Ishikawa (cell line): Measurements from ENCODE around the gene PFDN2.

Source experiments
- CEBPB ChIP-seq: IDR thresholded peaks from 2 replicates; pipeline ENCODE4 v1.6.1; 2012
- CREB1 ChIP-seq: IDR thresholded peaks from 2 replicates; pipeline ENCODE4 v1.6.1; 2012; ENCODE audit warnings: low read depth
- EGR1 ChIP-seq: IDR thresholded peaks from 2 replicates; pipeline ENCODE4 v1.6.1; 2012
- EP300 ChIP-seq: IDR thresholded peaks from 2 replicates; pipeline ENCODE4 v1.6.1; 2012; ENCODE audit warnings: borderline replicate concordance
- FOXM1 ChIP-seq: IDR thresholded peaks from 2 replicates; pipeline ENCODE4 v1.6.1; 2012; ENCODE audit warnings: low read depth, borderline replicate concordance
- MAX ChIP-seq: IDR thresholded peaks from 2 replicates; pipeline ENCODE4 v1.6.1; 2012
- NFIC ChIP-seq: IDR thresholded peaks from 2 replicates; pipeline ENCODE4 v1.6.1; 2012
- RAD21 ChIP-seq: IDR thresholded peaks from 2 replicates; pipeline ENCODE4 v1.6.1; 2012; ENCODE audit warnings: low read depth
- REST ChIP-seq: IDR thresholded peaks from 2 replicates; pipeline ENCODE4 v1.6.1; 2012; ENCODE audit warnings: low read depth, mild to moderate bottlenecking
- TAF1 ChIP-seq: IDR thresholded peaks from 2 replicates; pipeline ENCODE4 v1.6.1; 2012; ENCODE audit warnings: low read depth, mild to moderate bottlenecking
- TCF12 ChIP-seq: IDR thresholded peaks from 2 replicates; pipeline ENCODE4 v1.6.1; 2012; ENCODE audit warnings: low read depth
- TEAD4 ChIP-seq: IDR thresholded peaks from 2 replicates; pipeline ENCODE4 v1.6.1; 2012
- USF1 ChIP-seq: IDR thresholded peaks from 2 replicates; pipeline ENCODE4 v1.6.1; 2012
- YY1 ChIP-seq: IDR thresholded peaks from 2 replicates; pipeline ENCODE4 v1.6.1; 2012; ENCODE audit warnings: low read depth
- ZBTB7A ChIP-seq: IDR thresholded peaks from 2 replicates; pipeline ENCODE4 v1.6.1; 2012; ENCODE audit warnings: low read depth

PFDN2 gene

GRCh38 chr1:161092621-161093028 lies 25.2 kb downstream of the PFDN2 start:
- no peak for TF ChIP-seq MAX

GRCh38 chr1:161091796-161092507 lies 25.9 kb downstream of the PFDN2 start:
- no peak for TF ChIP-seq EGR1

GRCh38 chr1:161091093-161091492 lies 26.7 kb downstream of the PFDN2 start:
- TF ChIP-seq TAF1, result no peak
- no peak for TF ChIP-seq REST
- TF ChIP-seq TCF12, result no peak
- TF ChIP-seq EGR1, result no peak
- TF ChIP-seq TEAD4, result no peak
- no peak for TF ChIP-seq FOXM1
- TF ChIP-seq NFIC, result no peak
- TF ChIP-seq CREB1, result no peak
- TF ChIP-seq RAD21, result no peak
- no peak for TF ChIP-seq ZBTB7A
- no peak for TF ChIP-seq USF1
- no peak for TF ChIP-seq EP300
- no peak for TF ChIP-seq CEBPB
- no peak for TF ChIP-seq MAX
- TF ChIP-seq YY1, result no peak

GRCh38 chr1:161090617-161091016 lies 27.2 kb downstream of the PFDN2 start:
- TF ChIP-seq CEBPB, result no peak
- no peak for TF ChIP-seq ZBTB7A
- TF ChIP-seq USF1, result no peak
- no peak for TF ChIP-seq NFIC
- no peak for TF ChIP-seq FOXM1
- no peak for TF ChIP-seq TCF12
- TF ChIP-seq CREB1, result no peak
- TF ChIP-seq TAF1, result no peak

- TF ChIP-seq RAD21, result no peak
- no peak for TF ChIP-seq USF1
- TF ChIP-seq EGR1, result no peak
- TF ChIP-seq TCF12, result no peak
- TF ChIP-seq CEBPB, result no peak
- no peak for TF ChIP-seq NFIC
- no peak for TF ChIP-seq MAX
- no peak for TF ChIP-seq YY1
- TF ChIP-seq REST, result no peak
- no peak for TF ChIP-seq EP300
- no peak for TF ChIP-seq ZBTB7A
- TF ChIP-seq FOXM1, result no peak
- TF ChIP-seq CREB1, result no peak
- no peak for TF ChIP-seq TEAD4
- TF ChIP-seq TAF1, result no peak
Observed at GRCh38 chr1:161089938-161090337, 27.9 kb downstream of the PFDN2 start.
